Stimulated activated CD8-positive, alpha-beta memory T cell treated with anti-CD3 and anti-CD28 coated beads, Interleukin-15, amount 100 ng/mL, for 48 hours (primary cell): ENCODE results near the gene EIF4ENIF1.
"Not testable (repeated sequence)": the region's sequence is repeated elsewhere in the genome, so short reads cannot be mapped to it uniquely, and the experiment has no call there.

ENCODE experiments used
- DNase-seq, 2 donors: peaks; one replicate each; pipeline ENCODE4 v3.0.0-alpha.2; 2020; ENCODE audit warnings: low read depth in 2 of 2

EIF4ENIF1 gene, protein sequence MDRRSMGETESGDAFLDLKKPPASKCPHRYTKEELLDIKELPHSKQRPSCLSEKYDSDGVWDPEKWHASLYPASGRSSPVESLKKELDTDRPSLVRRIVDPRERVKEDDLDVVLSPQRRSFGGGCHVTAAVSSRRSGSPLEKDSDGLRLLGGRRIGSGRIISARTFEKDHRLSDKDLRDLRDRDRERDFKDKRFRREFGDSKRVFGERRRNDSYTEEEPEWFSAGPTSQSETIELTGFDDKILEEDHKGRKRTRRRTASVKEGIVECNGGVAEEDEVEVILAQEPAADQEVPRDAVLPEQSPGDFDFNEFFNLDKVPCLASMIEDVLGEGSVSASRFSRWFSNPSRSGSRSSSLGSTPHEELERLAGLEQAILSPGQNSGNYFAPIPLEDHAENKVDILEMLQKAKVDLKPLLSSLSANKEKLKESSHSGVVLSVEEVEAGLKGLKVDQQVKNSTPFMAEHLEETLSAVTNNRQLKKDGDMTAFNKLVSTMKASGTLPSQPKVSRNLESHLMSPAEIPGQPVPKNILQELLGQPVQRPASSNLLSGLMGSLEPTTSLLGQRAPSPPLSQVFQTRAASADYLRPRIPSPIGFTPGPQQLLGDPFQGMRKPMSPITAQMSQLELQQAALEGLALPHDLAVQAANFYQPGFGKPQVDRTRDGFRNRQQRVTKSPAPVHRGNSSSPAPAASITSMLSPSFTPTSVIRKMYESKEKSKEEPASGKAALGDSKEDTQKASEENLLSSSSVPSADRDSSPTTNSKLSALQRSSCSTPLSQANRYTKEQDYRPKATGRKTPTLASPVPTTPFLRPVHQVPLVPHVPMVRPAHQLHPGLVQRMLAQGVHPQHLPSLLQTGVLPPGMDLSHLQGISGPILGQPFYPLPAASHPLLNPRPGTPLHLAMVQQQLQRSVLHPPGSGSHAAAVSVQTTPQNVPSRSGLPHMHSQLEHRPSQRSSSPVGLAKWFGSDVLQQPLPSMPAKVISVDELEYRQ

DNA sequence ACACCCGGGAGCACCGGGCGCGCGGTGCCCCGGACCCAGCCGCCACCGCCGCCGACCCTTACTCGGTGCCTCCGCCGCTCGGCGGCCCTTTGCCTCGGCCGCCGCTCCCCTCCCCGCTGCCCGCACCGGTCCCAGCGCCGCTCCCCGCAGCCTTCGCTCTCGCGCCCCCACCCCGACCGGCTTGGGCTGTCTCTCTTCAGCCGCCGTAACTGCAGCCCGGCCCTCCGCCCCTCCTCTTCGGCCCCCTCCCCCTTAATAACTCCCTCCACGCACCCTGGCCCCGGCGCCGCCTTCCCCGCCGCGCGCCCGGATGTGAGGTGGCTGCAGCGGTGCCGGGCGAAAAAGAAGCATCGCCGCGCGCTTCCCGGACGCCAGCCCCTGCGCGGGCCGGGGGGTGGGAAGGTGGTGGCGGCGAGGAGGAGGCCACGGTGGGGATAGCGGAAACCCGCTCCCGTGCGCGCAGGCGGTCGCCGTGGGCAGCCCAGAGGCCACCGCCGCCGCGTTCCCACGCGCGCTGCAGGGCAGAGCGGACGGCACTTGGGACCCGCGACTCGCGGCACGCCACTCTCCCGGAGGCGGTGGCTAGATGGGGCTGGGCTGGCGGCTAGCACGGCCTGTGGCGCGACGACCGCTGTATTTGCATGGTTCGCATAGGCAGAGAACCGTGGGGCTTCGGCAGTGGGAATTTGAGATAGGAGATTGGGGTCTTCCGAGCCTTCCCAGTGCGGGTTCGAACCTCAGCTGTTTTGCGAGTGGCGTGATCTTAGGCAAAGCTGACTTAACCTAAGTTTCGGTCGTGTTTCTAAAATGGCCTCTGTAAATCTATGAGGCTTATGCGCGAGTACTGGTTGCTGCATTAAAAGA is at the start of gene EIF4ENIF1:
Gene EIF4ENIF1, minus strand, starts transcription at position 211 of the 864 bp plus-strand sequence. CDS start 1,124 bp downstream, outside the sequence.
- DNase-seq: peak; percentile 73 to 74

DNA sequence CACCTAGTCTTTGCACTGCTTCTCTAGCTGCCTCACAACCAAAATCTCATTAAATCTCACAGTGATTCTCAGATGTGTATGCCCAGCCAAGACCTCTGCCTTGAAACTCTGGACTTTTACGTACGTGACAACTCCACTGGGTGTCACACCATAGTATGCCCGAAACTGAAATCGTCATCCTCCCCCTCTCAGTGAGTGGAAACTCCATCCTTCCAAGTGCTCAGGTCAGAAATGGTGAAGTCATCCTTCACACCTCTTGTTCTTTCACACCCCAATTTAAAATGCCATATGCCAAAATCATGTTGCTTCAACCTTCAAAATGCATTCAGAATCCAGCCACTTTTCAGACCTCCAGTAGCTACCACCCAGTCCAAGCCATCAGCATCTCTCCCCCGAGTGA is 49.2 kb upstream of the EIF4ENIF1 start:
- DNase-seq: peak; percentile 44 to 47

DNA sequence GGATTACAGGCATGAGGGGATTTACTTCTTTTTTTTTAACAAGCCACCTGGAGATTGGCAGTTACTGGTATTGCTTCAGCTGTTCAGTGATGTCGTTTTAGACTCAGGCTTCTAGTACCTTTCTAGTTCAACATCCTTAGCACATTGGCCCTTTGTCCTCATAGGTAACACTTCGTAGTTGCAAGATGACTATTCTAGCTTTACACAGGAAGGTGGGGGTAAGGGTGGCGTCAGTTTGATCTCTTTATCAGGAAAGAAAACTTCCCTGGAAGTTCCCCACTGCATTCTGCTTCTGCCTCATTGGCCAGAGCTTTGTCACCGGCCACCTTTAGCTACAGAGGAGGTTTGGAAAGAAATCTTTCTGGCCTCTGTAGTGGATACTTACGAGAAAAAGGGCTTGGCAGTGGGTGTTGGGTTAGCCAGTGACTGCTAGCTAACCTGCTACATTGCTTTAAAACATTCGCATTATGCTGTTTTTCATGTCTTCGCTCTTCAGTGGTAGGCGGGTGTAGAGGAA is 47.4 kb upstream of the EIF4ENIF1 start:
- DNase-seq: peak; percentile 47 to 61

DNA sequence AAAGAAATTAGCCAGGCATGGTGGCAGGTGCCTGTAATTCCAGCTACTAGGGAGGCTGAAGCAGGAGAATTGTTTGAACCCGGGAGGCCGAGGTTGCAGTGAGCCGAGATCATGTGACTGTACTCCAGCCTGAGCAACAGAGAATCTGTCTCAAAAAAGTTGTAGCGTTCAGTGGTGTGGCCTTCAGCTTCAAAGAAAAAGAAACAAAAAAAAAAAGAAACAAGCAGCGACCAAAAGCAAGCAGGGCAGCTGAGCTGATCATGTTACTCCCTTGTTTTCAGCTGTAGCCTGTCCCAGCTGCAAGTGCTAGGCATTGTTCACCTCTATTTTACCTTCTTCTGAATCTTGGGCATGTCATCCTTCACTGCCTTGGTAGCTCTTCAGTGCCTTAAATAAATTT is 43.7 kb upstream of the EIF4ENIF1 start:
- DNase-seq: no peak

DNA sequence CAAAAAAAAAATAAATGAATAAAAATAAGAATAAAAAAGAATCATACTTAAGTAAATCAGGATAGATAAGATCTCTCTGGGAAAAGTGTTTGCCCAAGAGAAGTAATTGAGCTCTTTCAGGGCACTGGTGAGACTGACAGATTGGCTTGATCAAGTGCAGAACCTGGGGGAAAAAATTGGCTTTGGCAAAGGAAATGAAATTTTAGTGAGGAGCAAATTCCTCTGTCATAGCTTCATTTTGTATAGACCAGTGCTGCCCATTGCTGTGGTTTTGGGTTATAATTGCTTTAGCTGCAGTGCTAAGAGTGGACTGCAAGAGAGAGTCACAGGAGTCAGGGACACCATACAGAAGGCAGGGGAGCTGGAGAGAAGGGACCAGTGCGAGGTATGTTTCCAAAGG is 42.4 kb upstream of the EIF4ENIF1 start:
- no peak for DNase-seq

DNA sequence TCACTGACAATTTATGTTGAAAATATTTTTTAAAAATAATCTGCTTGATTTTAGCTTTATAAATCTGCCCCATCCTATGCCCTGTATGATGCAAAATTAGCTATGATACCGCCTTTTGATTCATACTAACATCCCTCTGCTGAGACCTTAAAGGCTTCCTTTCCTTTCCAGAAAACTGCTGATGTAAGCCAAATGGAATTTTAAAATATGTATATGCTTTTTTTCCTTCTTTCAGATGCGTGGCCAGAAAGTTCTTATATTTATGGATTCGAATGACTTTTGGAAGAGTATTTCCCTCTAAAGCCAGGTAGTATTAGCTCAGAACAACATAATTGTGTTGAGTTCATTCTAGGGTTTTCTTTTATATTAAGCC is 41.2 kb upstream of the EIF4ENIF1 start:
- no peak for DNase-seq

DNA sequence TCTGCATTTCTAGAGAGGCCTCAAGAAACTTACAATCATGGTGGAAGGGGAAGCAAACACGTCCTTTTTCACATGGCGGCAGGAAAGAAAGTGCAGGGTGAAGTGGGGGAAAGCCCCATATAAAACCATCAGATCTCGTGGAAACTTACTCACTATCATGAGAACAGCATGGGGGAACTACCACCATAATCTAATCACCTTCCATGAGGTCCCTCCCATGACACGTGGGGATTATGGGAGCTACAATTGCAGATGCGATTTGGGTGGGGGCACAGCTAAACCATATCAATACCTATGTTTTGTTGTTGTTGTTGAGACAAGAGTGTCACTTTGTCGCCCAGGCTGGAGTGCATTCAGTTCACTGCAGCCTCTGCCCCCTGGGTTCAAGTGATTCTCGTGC is 36.6 kb upstream of the EIF4ENIF1 start:
- peak; percentile 27 to 45 for DNase-seq

DNA sequence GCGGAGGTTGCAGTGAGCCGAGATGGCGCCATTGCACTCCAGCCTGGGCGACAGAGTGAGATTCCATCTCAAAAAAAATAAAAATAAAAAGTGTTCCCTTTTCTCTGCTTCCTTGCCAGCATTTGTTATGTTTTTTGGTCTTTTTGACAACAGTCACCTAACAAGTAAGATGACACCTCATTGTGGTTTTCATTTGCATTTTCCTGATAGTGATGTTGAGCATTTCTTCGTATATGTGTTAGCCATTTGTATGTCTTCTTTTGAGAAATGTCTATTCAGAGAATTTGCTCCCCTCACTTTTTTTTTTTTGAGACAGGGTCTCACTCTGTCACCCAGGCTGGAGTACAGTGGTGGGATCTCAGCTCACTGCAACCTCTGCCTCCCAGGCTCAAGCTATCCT is 34.5 kb upstream of the EIF4ENIF1 start:
- DNase-seq: not testable (repeated sequence)

DNA sequence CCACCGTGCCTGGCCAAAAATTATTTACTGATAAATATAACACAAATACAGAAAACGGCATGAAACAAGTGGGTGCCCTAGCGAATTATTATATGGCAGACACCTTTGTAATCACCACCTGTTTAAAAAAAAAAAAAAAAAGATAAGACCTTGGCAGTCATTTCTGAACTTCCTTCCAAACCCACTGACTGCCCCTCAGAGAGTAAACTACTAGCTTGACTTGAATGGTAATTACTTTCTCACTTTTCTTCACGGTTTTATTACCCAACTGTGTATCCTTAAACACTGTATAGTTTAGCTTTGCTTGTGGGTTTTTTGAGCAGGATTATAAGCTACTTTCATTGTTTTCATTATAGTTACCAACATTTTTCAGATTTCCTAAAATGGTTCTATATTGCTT is 30.4 kb upstream of the EIF4ENIF1 start:
- DNase-seq: no peak

DNA sequence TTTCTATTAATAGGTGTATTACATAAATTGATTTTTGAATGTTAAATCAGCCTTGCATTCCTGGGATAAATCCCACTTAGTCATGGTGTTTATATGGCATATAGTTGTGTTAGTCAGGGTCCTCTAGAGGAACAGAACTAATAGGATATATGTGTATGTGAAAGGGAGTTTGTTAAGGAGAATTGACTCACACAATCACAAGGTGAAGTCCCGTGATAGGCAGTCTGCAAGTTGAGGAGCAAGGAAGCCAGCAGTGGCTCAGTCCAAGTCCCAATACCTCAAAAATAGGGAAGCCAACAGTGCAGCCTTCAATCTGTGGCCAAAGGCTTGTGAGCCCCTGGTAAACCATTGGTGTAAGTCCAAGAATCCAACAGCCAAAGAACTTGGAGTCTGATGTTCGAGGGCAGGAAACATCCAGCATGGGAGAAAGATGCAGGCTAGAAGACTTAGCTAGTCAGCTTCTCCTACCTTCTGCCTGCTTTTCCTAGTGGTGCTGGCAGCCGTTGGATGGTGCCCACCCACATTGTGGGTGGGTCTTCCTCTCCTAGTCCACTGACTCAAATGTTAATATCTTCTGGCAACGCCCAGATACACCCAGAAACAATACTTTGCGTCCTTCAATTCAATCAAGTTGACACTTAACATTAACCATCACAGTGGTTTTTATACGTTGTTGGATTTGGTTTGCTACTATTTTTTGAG is 19.6 kb upstream of the EIF4ENIF1 start:
- no peak for DNase-seq

DNA sequence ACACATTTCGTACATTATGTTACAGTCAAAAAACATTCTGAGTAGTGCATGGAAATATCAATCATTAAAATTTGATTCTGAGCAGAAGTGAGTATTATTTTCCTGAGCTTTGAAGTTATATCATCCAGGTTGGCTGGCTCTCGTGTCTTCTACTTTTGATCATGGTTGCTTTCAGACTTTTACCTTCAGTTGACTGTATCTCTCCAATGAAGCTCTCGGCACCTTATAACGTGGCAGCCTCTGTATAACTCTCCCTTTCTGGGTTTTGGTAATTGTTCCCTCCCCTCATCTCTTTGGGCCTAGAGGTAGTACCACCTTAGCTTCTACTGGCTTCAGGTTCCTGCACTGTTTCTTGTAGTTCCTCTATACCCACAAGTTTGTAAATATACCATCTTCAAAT is 18.9 kb upstream of the EIF4ENIF1 start:
- DNase-seq: no peak

DNA sequence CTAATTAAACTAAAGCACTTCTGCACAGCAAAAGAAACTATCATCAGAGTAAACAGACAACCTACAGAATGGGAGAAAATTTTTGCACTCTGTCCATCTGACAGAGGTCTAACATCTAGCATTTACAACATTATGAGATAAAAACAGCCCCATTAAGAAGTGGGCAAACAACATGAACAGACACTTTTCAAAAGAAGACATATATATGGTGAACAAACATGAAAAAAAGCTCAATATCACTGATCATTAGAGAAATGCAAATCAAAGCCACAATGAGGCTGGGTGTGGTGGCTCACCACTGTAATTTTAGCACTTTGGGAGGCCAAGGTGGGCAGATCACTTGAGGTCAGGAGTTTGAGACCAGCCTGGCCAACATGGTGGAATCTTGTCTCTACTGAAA is 17.9 kb upstream of the EIF4ENIF1 start:
- DNase-seq: not testable (repeated sequence)

DNA sequence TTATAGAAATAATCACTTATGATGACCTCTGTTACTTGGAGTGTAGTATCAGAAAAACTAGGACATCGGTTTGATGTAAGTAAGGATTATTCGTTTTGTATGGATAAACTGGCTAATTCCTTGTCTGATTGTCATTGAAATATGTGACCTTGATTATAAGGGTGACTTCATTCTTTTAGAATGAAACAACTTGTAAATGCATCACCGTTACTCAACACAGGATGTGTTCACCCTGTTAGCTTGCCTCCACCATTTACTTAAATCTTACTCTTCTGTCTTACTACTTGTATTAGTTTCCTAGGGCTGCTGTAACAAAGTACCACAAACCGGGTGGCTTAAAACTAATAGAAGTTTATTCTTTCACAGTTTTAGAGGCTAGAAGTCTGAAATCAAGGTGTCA is 14.6 kb upstream of the EIF4ENIF1 start:
- no peak for DNase-seq

DNA sequence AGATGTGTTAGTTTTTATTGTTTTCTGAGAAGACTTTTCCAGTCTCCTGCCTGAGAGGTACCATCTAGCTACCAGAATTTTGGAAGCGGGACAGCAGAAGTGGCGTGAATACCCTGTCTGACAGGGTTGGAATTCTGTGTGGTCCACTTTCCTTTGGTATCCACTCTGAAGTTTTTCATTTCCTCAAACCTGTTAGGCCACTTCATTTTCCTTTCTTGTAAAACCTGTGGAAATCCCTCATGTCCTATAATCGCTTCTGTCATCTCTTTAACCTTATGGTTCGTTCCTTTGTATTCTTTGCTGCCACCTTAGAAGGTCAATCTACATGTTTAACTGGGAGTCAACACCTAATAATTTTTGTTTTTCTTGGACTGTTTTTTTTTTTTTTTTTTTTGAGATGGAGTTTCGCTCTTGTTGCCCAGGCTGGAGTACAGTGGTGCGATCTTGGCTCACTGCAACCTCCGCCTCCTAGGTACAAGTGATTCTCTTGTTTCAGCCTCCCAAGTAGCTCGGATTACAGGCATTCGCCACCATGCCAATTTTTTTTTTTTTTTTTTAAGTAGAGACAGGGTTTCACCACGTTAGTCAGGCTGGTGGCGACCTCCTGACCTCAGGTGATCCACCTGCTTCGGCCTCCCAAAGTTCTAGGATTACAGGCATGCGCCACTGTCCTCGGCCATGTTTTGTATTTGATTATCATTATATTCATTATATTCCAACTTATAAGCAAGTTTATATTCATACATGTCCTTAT is 13.7 kb upstream of the EIF4ENIF1 start:
- no peak for DNase-seq

DNA sequence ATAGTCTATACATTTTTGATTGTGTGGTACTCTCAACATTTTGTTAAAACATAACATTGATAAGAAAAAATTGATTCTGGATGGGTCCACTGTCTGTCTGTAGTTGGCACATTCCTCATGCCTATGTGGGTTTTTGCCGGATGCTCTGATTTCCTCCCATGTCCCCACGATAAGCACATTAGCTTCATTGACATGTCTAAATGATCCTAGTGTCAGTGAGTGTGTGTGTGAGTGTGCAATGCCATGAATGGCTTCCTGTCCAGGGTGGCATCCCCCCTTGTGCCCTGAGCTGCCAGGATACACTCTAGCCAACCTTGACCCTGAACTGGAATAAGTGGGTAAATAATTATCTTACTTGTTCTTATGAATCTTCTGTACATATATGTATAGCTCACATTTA is 12.1 kb upstream of the EIF4ENIF1 start:
- DNase-seq: no peak

DNA sequence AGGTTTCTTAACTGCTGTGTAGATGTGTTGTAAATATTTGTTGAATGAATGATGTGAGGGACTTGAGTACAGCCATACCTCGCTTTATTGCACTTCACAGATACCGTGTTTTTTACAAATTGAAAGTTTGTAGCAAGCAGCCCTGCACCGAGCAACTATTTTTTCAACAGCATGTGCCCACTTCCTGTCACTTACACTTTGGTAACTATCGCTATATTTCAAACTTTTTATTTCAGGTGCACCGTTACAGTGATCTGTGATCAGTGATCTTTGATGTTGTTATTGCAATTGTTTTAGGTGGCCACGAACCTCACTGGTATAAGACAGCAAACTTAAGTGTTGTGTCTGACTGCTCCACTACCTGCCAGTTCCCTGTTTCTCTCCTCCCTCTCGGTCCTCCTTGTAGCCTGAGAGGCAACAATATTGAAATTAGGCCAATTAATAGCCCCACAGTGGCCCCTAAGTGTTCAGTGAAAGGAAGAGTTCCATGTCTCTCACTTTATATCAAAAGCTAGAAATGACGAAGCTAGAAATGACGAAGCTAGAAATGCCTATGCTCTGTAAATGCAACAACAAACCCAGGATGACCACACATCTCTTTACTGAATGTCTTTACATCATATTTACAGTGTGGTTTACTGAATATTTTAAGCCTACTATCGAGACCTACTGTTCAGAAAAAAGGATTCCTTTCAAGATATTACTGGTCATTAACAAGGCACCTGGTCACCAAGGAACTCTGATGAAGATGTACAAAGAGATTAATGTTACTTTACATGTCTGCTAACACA is 7.7 kb upstream of the EIF4ENIF1 start:
- no peak for DNase-seq

DNA sequence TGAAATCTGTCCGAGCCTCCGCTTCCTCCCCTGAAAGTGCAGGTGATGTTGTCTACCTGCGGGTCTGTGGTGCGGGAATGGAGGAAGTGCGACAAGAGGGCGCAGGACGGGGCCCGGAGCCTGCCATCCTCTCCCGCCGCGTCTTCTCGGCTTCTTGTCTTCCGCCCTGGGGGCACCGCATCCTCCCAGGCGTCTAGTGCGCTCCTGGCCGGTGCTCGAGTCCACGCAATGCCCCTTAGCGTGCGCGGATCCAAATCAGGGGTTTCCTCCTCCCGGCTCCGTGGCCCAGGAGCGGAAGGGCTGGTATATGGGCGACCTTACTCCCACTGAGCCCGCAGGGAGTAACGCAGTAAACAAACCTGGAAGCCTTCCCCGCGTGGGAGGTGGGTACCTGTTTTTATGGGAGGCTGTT is 7.1 kb upstream of the EIF4ENIF1 start:
- peak; percentile 20 to 24 for DNase-seq

DNA sequence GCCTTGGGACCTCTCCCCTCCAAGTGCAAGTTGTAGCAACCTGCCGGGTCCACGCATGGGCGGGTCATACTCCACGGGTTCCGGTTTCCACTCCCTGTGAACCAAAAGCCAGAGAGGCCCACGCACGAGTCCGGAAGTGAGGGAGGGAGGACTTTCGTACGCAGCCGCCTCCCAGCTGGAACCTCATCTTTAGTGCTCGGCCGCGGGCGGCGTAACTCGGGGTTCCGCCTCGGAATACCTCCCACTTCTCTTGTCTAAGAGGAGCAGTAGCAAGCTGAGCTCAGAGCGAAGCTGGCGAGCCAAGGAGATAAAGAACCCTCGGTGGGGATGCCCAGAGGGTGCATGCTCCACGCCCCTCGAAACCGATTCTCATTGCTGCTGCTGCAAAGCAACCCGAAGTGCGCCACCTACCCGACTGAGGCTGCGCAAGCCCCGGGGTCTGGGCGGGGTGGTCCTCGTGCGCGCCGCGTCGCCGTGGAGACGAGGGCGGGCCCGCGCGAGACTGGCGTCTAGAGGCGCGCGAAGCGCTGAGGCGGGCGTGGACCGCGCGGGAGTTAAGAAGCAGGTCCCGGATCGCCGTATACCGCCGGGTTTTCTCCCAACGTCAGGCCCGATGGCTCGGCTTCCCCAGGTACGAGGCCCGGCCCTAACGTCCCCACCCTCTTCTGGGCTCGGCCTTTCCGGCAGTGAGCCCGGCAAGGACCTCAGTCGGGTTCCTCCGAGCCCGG is 6.5 kb upstream of the EIF4ENIF1 start, which contains the start of gene SFI1:
Gene SFI1, plus strand, starts transcription at position 530 of the 728 bp plus-strand sequence. CDS start 11,749 bp downstream, outside the sequence.
- peak; percentile 93 to 95 for DNase-seq
